ENCODE measurements around the gene AVEN. TPM values are rescaled to one million over a fixed set of nuclear protein-coding genes. Genes with fewer than 3 reads are reported as not detected.

AVEN gene
- total and polyA plus RNA-seq, 2 donors from 2014 or later, result 6.4 to 7.1 TPM

- H3K4me1 ChIP-seq (ENCODE audit: control insufficient read depth in 2 of 3, insufficient read depth in 2 of 3, low read depth in 1 of 3, low read length in 3 of 3), result no peaks in the 10 kb centered on the region
- DNase-seq (no peak), FAIRE-seq (no peak)
- H3K27ac ChIP-seq (ENCODE audit: low read depth in 2 of 2, low read length in 2 of 2), result no peak overlapping the region
- H3K27me3 ChIP-seq (ENCODE audit: control insufficient read depth, insufficient read depth, low read length), result no peaks in the 10 kb centered on the region
- H3K4me3 ChIP-seq (ENCODE audit: low read length in 3 of 3), result no peak overlapping the region
- intact Hi-C loops (cut with DNase I), result no loop called here
- H3K36me3 ChIP-seq (ENCODE audit: control insufficient read depth in 2 of 3, insufficient read depth in 3 of 3, low read length in 3 of 3), result no peaks in the 10 kb centered on the region
- no peak for TF ChIP-seq CTCF (IDR thresholded peaks at IDR 0.05; ENCODE audit: borderline replicate concordance, extremely low read depth, insufficient read depth)
- H3K9ac ChIP-seq (ENCODE audit: low read length in 3 of 3), result no peak overlapping the region
- no peaks in the 10 kb centered on the region for H3K9me3 ChIP-seq (ENCODE audit: control insufficient read depth in 2 of 3, insufficient read depth in 1 of 3, low read length in 3 of 3)
These were observed 198.4 kb downstream of the AVEN start for GRCh38 chr15:33840615-33841014.

DNA sequence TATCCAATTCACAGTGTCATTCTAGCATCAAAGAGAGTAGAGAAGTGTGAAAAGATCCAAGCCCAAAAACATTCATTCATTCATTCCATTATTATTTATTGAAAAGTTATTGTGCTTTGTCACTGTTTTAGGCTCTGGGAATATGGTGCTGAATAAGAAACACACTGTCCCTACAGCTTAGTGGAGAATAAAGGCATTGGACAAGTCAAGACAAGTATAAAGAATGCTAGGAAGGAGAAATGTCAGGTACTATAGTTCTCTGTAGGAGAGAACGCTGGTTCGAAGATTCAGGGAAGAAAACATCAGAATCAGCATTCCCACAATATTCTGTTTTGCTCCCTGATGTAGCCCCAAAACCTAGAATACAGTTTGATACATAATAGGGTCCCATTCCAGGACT is 199.5 kb downstream of the AVEN start:
- Histone ChIP-seq H3K4me3 (ENCODE audit: low read length in 3 of 3) (no peak overlapping the region), H3K36me3 (ENCODE audit: control insufficient read depth in 2 of 3, insufficient read depth in 3 of 3, low read length in 3 of 3) (no peaks in the 10 kb centered on the region), H3K9me3 (ENCODE audit: control insufficient read depth in 2 of 3, insufficient read depth in 1 of 3, low read length in 3 of 3) (no peaks in the 10 kb centered on the region), H3K9ac (ENCODE audit: low read length in 3 of 3) (no peak overlapping the region), H3K27ac (ENCODE audit: low read depth in 2 of 2, low read length in 2 of 2) (no peak overlapping the region), H3K4me1 (ENCODE audit: control insufficient read depth in 2 of 3, insufficient read depth in 2 of 3, low read depth in 1 of 3, low read length in 3 of 3) (no peaks in the 10 kb centered on the region), H3K27me3 (ENCODE audit: control insufficient read depth, insufficient read depth, low read length) (no peaks in the 10 kb centered on the region)
- intact Hi-C loops (cut with DNase I), result no loop called here
- no peak for TF ChIP-seq CTCF (IDR thresholded peaks at IDR 0.05; ENCODE audit: borderline replicate concordance, extremely low read depth, insufficient read depth)
- DNase-seq (no peak), FAIRE-seq (no peak)

DNA sequence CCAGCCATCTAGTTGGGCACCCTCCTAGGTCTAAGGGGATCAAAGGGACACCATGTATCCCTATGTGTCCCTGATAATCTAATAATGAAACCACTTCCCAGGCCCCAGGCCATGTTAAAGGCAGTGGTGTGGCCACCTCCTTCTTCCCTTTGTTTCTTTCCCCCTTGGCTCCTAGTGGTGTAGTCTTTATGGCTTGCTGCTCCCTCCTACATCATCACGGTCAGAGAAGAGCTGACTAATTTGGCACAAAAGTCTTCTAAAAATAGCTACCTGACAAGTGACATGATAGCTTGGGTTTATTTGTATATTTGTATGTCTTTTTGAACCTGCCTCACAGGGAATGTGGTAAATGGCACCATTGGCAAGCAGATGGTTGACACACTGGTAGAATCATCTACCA is 201.7 kb downstream of the AVEN start:
- H3K9ac ChIP-seq (ENCODE audit: low read length in 3 of 3), result no peak overlapping the region
- FAIRE-seq, result no peak
- H3K27ac ChIP-seq (ENCODE audit: low read depth in 2 of 2, low read length in 2 of 2), result no peak overlapping the region
- H3K4me1 ChIP-seq (ENCODE audit: control insufficient read depth in 2 of 3, insufficient read depth in 2 of 3, low read depth in 1 of 3, low read length in 3 of 3), result no peaks in the 10 kb centered on the region
- no peaks in the 10 kb centered on the region for H3K9me3 ChIP-seq (ENCODE audit: control insufficient read depth in 2 of 3, insufficient read depth in 1 of 3, low read length in 3 of 3)
- intact Hi-C loops (cut with DNase I), result no loop called here
- H3K4me3 ChIP-seq (ENCODE audit: low read length in 3 of 3), result no peak overlapping the region
- no peaks in the 10 kb centered on the region for H3K27me3 ChIP-seq (ENCODE audit: control insufficient read depth, insufficient read depth, low read length)
- H3K36me3 ChIP-seq (ENCODE audit: control insufficient read depth in 2 of 3, insufficient read depth in 3 of 3, low read length in 3 of 3), result no peaks in the 10 kb centered on the region
- no peak for DNase-seq
- no peak for TF ChIP-seq CTCF (IDR thresholded peaks at IDR 0.05; ENCODE audit: borderline replicate concordance, extremely low read depth, insufficient read depth)
